ENCODE measurements around the gene USP37. TPM values are rescaled to one million over a fixed set of nuclear protein-coding genes. Genes with fewer than 3 reads are reported as not detected.

Gene USP37
- total and polyA plus RNA-seq, 2 of the 4 experiments (the other 2 are of a cell fraction): 1.6 to 6.5 TPM

GRCh38 chr2:218402911-218403411, 165.2 kb downstream of the USP37 start:
- Histone ChIP-seq H3K27me3 (ENCODE audit: control insufficient read depth, insufficient read depth, low read length) (no peaks in the 10 kb centered on the region), H3K9me3 (ENCODE audit: control insufficient read depth, insufficient read depth, low read length) (no peaks in the 10 kb centered on the region), H2BK20ac (ENCODE audit: low read depth, low read length) (no peak overlapping the region), H4K20me1 (ENCODE audit: insufficient read depth, low read length) (peaks cover 13% of the 10 kb centered on the region; the same call in 1 of the 2 replicates), H3K4ac (ENCODE audit: low read depth, low read length) (no peak overlapping the region), H2BK5ac (ENCODE audit: low read depth, low read length, poor library complexity, severe bottlenecking) (no peak overlapping the region), H2AFZ (replicated peaks; ENCODE audit: low read length, poor library complexity) (no peak overlapping the region), H3K18ac (ENCODE audit: low read depth, low read length) (no peak overlapping the region), H3K36me3 (ENCODE audit: control insufficient read depth, insufficient read depth, low read length) (peaks cover 26% of the 10 kb centered on the region), H3K4me3 (ENCODE audit: insufficient read depth, low read depth, low read length) (no peak overlapping the region), H2AK9ac (replicated peaks; ENCODE audit: low read depth, low read length, poor library complexity) (no peak overlapping the region), H4K91ac (ENCODE audit: insufficient read depth, low read depth, low read length) (no peak overlapping the region), H3K27ac (ENCODE audit: insufficient read depth, low read length) (no peak overlapping the region), H3K9me1 (ENCODE audit: insufficient read depth, low read length) (peaks cover 4% of the 10 kb centered on the region; the same call in 1 of the 2 replicates), H3K79me1 (ENCODE audit: low read depth in 1 of 2, low read length in 2 of 2) (peaks cover 0 to 32% of the 10 kb centered on the region in 2 experiments; a peak in 3 of 4 replicates), H3K4me1 (ENCODE audit: control insufficient read depth, insufficient read depth, low read length) (peaks cover 27% of the 10 kb centered on the region), H3K9ac (ENCODE audit: low read depth, low read length) (no peak overlapping the region), H3K23ac (ENCODE audit: low read depth, low read length) (no peak overlapping the region), H3K56ac (ENCODE audit: extremely low read depth, insufficient read depth, low read length) (no peak overlapping the region), H2BK15ac (ENCODE audit: low read depth, low read length) (no peak overlapping the region), H4K5ac (ENCODE audit: low read depth, low read length) (no peak overlapping the region), H2BK120ac (ENCODE audit: low read depth, low read length) (no peak overlapping the region), H3K14ac (replicated peaks; ENCODE audit: low read depth, low read length) (no peak overlapping the region), H4K8ac (ENCODE audit: low read depth in 2 of 2, low read length in 2 of 2) (no peak overlapping the region), H2AK5ac (ENCODE audit: low read depth, low read length) (no peak overlapping the region), H3K4me2 (ENCODE audit: low read depth, low read length) (no peak overlapping the region)
- in situ Hi-C loops (cut with MboI; ENCODE audit: low sequenced_read_pairs) (loop anchor here (10.0 kb wide), 1 partner anchor 252 kb away; the partner anchor contains the start of genes BCS1L and ZNF142), dilution Hi-C loops (cut with HindIII; ENCODE audit: low sequenced_read_pairs, unreplicated experiment) (no loop called here), intact Hi-C loops (cut with micrococcal nuclease) (no loop called here)
- CTCF ChIA-PET: no interaction called here
- ATAC-seq (ENCODE audit: low read depth) (no peak), DNase-seq (no peak)
- TF ChIP-seq NFE2L2 (IDR thresholded peaks at IDR 0.05; ENCODE audit: low read depth, low read length): no peak
- no peak for TF ChIP-seq FOS (IDR thresholded peaks at IDR 0.05; ENCODE audit: low read depth, low read length)
- TF ChIP-seq BHLHE40 (IDR thresholded peaks at IDR 0.05; ENCODE audit: low read depth, low read length): no peak
- TF ChIP-seq MAZ (IDR thresholded peaks at IDR 0.05; ENCODE audit: borderline replicate concordance, low read depth, low read length): no peak
- TF ChIP-seq RAD21 (IDR thresholded peaks at IDR 0.05; ENCODE audit: low read length): no peak
- TF ChIP-seq RFX5 (IDR thresholded peaks at IDR 0.05; ENCODE audit: low read depth, low read length): no peak
- no peak for TF ChIP-seq USF2 (IDR thresholded peaks at IDR 0.05; ENCODE audit: low read depth, low read length)
- TF ChIP-seq POLR2A (IDR thresholded peaks at IDR 0.05; ENCODE audit: low read depth, low read length): no peak
- POLR2A ChIA-PET (ENCODE audit: unreplicated experiment): no interaction called here
- WGBS, 2 experiments (ENCODE audit: extremely low coverage in 2 of 2, insufficient read length in 1 of 2): 90% methylated on average over 16 of the region's 26 CpGs; no CpG with 5 or more reads in 1 of the 2 experiments
- no TSS peak for BruUV-seq (replicated peaks)

All from IMR-90 (cell line).